ENCODE measurements around the gene NCOA3.

NCOA3 gene

GRCh38 chr20:47672886-47673670 is 171.4 kb downstream of the NCOA3 start:
- H3K9ac ChIP-seq (ENCODE audit: low read depth, low read length) = no peak overlapping the region
- H3K4me3 ChIP-seq (ENCODE audit: low read length) = no peak overlapping the region

GRCh38 chr20:47673671-47673955 is 171.9 kb downstream of the NCOA3 start:
- Histone ChIP-seq H3K27me3 (ENCODE audit: control insufficient read depth, insufficient read depth, low read length) (peaks cover 11% of the 10 kb centered on the region), H3K36me3 (ENCODE audit: insufficient read depth, low read length) (no peaks in the 10 kb centered on the region), H3K9me3 (replicated peaks; ENCODE audit: low read length) (no peaks in the 10 kb centered on the region), H3K4me2 (ENCODE audit: low read length) (no peak overlapping the region), H3K4me3 (ENCODE audit: low read length) (no peak overlapping the region), H3K4me1 (ENCODE audit: control insufficient read depth, insufficient read depth, low read length) (no peaks in the 10 kb centered on the region), H3K9ac (ENCODE audit: low read depth, low read length) (no peak overlapping the region)

More at GRCh38 chr20:47672886-47673670, 171.4 kb downstream of the NCOA3 start:
- Histone ChIP-seq H3K36me3 (ENCODE audit: insufficient read depth, low read length) (no peaks in the 10 kb centered on the region), H3K4me2 (ENCODE audit: low read length) (no peak overlapping the region), H3K4me1 (ENCODE audit: control insufficient read depth, insufficient read depth, low read length) (no peaks in the 10 kb centered on the region), H3K27me3 (ENCODE audit: control insufficient read depth, insufficient read depth, low read length) (peaks cover 11% of the 10 kb centered on the region), H3K9me3 (replicated peaks; ENCODE audit: low read length) (no peaks in the 10 kb centered on the region)

GRCh38 chr20:47674145-47674544 is 172.5 kb downstream of the NCOA3 start:
- H3K4me3 ChIP-seq (ENCODE audit: low read length) = no peak overlapping the region
- H3K4me2 ChIP-seq (ENCODE audit: low read length) = no peak overlapping the region
- peaks cover 11% of the 10 kb centered on the region for H3K27me3 ChIP-seq (ENCODE audit: control insufficient read depth, insufficient read depth, low read length)
- H3K9ac ChIP-seq (ENCODE audit: low read depth, low read length) = no peak overlapping the region
- no peaks in the 10 kb centered on the region for H3K9me3 ChIP-seq (replicated peaks; ENCODE audit: low read length)
- no peaks in the 10 kb centered on the region for H3K36me3 ChIP-seq (ENCODE audit: insufficient read depth, low read length)
- no peaks in the 10 kb centered on the region for H3K4me1 ChIP-seq (ENCODE audit: control insufficient read depth, insufficient read depth, low read length)

- no peak overlapping the region for H3K9ac ChIP-seq (ENCODE audit: low read depth, low read length)
- no peaks in the 10 kb centered on the region for H3K9me3 ChIP-seq (replicated peaks; ENCODE audit: low read length)
- H3K27me3 ChIP-seq (ENCODE audit: control insufficient read depth, insufficient read depth, low read length) = peaks cover 11% of the 10 kb centered on the region
- no peak overlapping the region for H3K4me2 ChIP-seq (ENCODE audit: low read length)
- H3K4me3 ChIP-seq (ENCODE audit: low read length) = no peak overlapping the region
- H3K36me3 ChIP-seq (ENCODE audit: insufficient read depth, low read length) = no peaks in the 10 kb centered on the region
- H3K4me1 ChIP-seq (ENCODE audit: control insufficient read depth, insufficient read depth, low read length) = no peaks in the 10 kb centered on the region
These were observed 173.0 kb downstream of the NCOA3 start for GRCh38 chr20:47674686-47675085.

- no peak overlapping the region for H3K9ac ChIP-seq (ENCODE audit: low read depth, low read length)
- H3K4me2 ChIP-seq (ENCODE audit: low read length) = no peak overlapping the region
- no peaks in the 10 kb centered on the region for H3K4me1 ChIP-seq (ENCODE audit: control insufficient read depth, insufficient read depth, low read length)
- no peak overlapping the region for H3K4me3 ChIP-seq (ENCODE audit: low read length)
- no peaks in the 10 kb centered on the region for H3K36me3 ChIP-seq (ENCODE audit: insufficient read depth, low read length)
- no peaks in the 10 kb centered on the region for H3K9me3 ChIP-seq (replicated peaks; ENCODE audit: low read length)
- H3K27me3 ChIP-seq (ENCODE audit: control insufficient read depth, insufficient read depth, low read length) = peaks cover 11% of the 10 kb centered on the region
These were observed 173.8 kb downstream of the NCOA3 start for GRCh38 chr20:47675190-47676142.

- Histone ChIP-seq H3K9me3 (replicated peaks; ENCODE audit: low read length) (no peaks in the 10 kb centered on the region), H3K4me2 (ENCODE audit: low read length) (no peak overlapping the region), H3K27me3 (ENCODE audit: control insufficient read depth, insufficient read depth, low read length) (peaks cover 13% of the 10 kb centered on the region), H3K9ac (ENCODE audit: low read depth, low read length) (no peak overlapping the region), H3K4me1 (ENCODE audit: control insufficient read depth, insufficient read depth, low read length) (no peaks in the 10 kb centered on the region), H3K36me3 (ENCODE audit: insufficient read depth, low read length) (no peaks in the 10 kb centered on the region), H3K4me3 (ENCODE audit: low read length) (no peak overlapping the region)
These were observed 174.6 kb downstream of the NCOA3 start for GRCh38 chr20:47676219-47676721.

GRCh38 chr20:47676912-47677634 is 175.4 kb downstream of the NCOA3 start:
- H3K36me3 ChIP-seq (ENCODE audit: insufficient read depth, low read length) = no peaks in the 10 kb centered on the region
- no peak overlapping the region for H3K4me3 ChIP-seq (ENCODE audit: low read length)
- no peak overlapping the region for H3K4me2 ChIP-seq (ENCODE audit: low read length)
- peaks cover 19% of the 10 kb centered on the region for H3K27me3 ChIP-seq (ENCODE audit: control insufficient read depth, insufficient read depth, low read length)
- no peak overlapping the region for H3K9ac ChIP-seq (ENCODE audit: low read depth, low read length)
- no peaks in the 10 kb centered on the region for H3K9me3 ChIP-seq (replicated peaks; ENCODE audit: low read length)
- H3K4me1 ChIP-seq (ENCODE audit: control insufficient read depth, insufficient read depth, low read length) = no peaks in the 10 kb centered on the region

- Histone ChIP-seq H3K27me3 (ENCODE audit: control insufficient read depth, insufficient read depth, low read length) (peaks cover 19% of the 10 kb centered on the region), H3K4me3 (ENCODE audit: low read length) (no peak overlapping the region), H3K9ac (ENCODE audit: low read depth, low read length) (no peak overlapping the region), H3K4me1 (ENCODE audit: control insufficient read depth, insufficient read depth, low read length) (no peaks in the 10 kb centered on the region), H3K36me3 (ENCODE audit: insufficient read depth, low read length) (no peaks in the 10 kb centered on the region), H3K9me3 (replicated peaks; ENCODE audit: low read length) (no peaks in the 10 kb centered on the region), H3K4me2 (ENCODE audit: low read length) (no peak overlapping the region)
These were observed 176.2 kb downstream of the NCOA3 start for GRCh38 chr20:47677635-47678453.

- Histone ChIP-seq H3K27me3 (ENCODE audit: control insufficient read depth, insufficient read depth, low read length) (peaks cover 22% of the 10 kb centered on the region), H3K36me3 (ENCODE audit: insufficient read depth, low read length) (no peaks in the 10 kb centered on the region), H3K9me3 (replicated peaks; ENCODE audit: low read length) (no peaks in the 10 kb centered on the region), H3K4me1 (ENCODE audit: control insufficient read depth, insufficient read depth, low read length) (no peaks in the 10 kb centered on the region), H3K4me2 (ENCODE audit: low read length) (no peak overlapping the region), H3K9ac (ENCODE audit: low read depth, low read length) (no peak overlapping the region), H3K4me3 (ENCODE audit: low read length) (no peak overlapping the region)
These were observed 176.8 kb downstream of the NCOA3 start for GRCh38 chr20:47678536-47678935.

- Histone ChIP-seq H3K36me3 (ENCODE audit: insufficient read depth, low read length) (no peaks in the 10 kb centered on the region), H3K27me3 (ENCODE audit: control insufficient read depth, insufficient read depth, low read length) (peaks cover 22% of the 10 kb centered on the region), H3K9me3 (replicated peaks; ENCODE audit: low read length) (no peaks in the 10 kb centered on the region)
These were observed 177.8 kb downstream of the NCOA3 start for GRCh38 chr20:47679462-47679861.

More at GRCh38 chr20:47679462-47679861, 177.8 kb downstream of the NCOA3 start:
- Histone ChIP-seq H3K4me2 (ENCODE audit: low read length) (no peak overlapping the region), H3K9ac (ENCODE audit: low read depth, low read length) (no peak overlapping the region), H3K4me3 (ENCODE audit: low read length) (no peak overlapping the region), H3K4me1 (ENCODE audit: control insufficient read depth, insufficient read depth, low read length) (no peaks in the 10 kb centered on the region)
